Midbrain (tissue), 1 donor: Measurements from ENCODE around the gene SLAMF7.
"Not testable (repeated sequence)": the region's sequence is repeated elsewhere in the genome, so short reads cannot be mapped to it uniquely, and the experiment has no call there.

Experiments
- DNase-seq: peaks from one replicate; lab custom pipeline; 2025; lab: John Stamatoyannopoulos, UW

Gene SLAMF7

DNA sequence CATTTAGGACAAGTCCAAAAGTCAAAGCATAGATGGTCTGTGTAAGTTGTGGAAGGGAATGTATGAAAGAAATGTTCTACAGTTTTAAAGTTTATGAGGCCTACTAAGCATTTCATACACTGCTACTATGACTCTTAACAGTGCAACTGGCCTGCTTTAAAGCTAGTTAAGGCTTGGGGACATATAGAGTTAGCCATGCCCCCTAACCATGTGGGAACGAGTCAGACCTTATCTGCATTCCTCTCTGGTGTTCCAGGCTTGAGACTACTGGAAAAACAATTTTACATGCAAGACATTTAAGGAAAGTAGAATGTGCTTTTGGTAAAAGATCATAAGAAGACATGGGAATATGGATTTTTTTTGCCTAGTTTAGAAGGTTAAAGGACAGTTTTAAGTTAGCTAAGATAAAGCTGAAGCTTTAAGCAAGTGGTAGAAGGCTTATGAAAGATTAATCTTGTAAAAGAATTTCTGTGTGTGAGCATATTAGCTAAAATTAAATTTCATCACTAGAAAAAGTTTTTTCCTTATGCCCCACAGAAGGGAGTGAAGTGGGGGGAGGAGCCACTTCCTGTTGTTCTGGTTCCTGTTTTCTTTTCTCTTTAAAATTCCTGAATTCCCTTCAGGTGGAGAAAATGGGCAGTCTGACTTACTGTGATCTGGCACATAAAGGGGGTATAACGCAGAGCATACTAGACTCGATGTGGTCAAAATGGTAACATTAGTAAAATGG lies 18.5 kb upstream of the SLAMF7 start:
- DNase-seq = no peak

DNA sequence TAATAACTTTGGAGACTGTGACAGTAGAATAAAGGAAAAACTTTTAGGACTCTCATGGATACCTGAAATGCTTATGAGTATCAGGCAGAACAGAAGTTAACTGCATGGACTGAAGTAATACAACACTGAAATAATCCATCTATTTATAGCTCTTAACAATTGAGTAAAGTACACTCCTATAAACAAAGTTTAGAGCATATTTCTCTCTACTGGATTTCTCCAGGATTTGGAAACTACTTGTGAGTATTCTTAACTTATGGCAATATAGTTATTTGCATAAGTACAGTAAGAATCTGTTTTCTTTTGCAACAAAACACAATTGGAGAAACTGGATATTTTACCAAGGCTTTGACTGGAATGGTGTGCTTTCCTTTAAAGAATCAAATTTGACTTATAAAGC lies 17.6 kb upstream of the SLAMF7 start:
- no peak for DNase-seq

DNA sequence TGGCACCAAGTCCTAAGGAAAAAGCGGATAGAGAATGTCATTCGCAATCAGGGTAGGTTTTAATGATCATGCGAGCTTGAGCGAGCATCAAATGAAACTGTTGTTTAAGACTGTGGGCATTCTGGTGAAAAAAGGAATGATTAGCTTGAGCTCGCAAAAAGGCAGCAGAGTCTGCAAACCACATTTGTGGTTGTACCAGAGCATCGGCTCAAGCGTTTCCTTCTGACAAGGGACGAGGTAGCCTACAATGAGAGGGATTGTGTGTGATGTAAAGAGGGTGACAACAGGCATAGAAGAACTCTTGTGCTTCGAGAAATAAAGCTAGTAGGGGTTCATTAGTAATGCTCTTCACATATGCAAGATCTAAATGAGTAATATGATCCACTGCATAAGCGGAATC lies 16.3 kb upstream of the SLAMF7 start:
- DNase-seq = no peak

DNA sequence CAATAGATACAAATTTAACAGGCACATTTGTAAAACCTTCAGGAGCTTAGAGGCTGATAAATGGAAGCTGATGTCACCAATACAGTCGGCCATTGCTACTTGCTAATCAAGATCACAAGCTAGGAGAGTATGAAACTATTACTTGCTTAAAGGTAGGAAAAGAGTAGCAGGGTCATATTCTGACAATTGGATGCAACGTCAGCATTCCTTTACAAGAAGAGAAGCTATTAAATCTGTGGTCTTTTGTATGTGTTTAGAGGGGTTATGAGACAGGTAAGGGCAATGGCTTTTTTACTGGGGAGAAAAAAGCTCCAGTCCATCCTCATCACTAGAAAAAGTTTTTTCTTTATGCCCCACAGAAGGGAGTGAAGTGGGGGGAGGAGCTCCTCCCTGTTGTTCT lies 15.7 kb upstream of the SLAMF7 start:
- no peak for DNase-seq

DNA sequence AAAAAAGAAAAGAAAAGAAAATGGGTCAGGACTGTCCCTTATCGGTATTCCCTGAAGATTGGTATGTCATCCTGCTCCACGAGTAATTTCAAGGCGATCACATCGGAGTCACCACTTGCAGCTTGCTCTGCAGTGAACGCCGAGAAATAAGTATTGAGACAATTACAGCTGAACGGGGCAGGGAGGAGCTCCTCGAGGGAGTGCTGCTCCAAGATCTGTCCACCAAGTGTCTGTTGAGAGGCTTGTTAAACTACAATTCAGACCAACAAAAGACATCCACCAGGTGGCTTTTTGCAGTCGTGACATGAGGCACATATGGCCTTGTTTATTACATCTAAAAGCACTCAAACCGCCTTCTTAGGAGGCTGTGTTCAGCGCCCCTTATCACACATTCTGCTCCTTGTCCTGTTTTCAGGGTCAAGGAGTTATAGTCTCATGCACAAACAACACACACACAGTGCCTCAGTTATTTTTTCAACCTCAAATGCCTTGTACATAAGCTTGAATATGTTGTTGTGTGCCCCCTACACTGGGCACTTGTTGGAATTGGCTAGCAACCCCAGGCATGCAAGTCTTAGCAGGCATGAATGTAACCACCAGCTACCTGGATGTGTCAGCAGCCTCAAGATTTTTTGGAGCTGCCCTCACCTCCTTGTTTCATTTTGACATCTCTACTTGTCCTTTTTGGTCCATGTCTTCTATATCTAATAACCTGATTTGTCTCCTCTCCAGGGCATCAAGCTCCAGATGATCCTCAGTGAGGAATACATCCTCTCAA lies 14.4 kb upstream of the SLAMF7 start:
- no peak for DNase-seq

DNA sequence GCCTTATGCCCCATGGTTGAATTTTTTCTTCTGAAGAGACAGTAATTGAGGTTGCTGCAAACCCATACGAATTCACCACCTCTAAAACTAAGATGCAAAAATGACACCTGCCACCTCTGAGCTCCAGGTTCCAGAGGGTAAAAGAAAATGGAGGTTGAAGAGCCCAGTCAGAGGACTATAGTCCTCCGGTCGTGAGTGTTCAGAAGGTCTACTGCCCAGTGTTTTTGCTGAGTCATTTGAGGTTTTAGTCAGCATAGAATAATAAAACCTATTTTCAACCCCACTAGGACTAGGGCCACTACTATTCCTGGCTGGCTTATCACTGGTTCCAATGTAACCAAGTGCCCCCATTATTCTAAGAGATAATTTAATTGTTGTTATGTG lies 12.9 kb upstream of the SLAMF7 start:
- DNase-seq = no peak

DNA sequence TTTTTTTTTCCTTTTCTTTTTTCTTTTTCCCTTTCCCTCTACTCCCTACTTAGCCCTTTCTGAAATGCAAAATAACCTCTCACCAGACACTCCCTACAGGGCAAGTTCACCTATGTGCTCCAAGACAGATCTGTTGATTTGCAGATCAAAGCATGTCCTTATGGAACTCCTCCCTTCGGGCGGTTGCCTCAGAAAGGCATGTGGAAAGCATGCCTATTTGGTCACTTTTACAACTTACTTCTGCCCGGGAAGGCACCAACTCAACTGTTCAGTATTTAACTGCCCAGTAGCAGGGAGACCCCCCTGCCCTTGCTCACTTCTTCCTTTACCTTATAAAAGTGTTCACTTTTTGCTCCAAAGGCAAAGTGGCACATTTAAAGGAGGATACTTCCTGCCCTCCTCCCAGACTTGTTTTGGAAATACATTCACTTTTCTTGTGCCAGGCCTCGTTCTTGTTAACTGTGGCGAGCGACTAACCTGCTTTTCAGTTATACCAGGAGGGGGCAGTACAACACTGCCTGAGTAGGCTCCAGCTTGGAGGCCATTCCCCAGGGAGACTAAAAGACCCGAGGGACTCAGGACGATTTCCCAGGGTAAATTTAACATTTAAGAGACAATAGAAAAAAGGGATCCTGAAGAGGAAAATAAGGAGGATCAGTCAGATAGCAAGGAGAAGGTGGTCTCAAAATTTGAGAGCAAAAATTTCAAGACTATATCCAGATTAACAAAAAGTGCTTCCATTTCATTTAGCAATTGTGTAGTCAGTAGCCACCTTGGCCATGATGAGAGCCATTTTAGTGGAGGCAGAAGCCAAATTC lies 12.3 kb upstream of the SLAMF7 start:
- peak; percentile 66 for DNase-seq

DNA sequence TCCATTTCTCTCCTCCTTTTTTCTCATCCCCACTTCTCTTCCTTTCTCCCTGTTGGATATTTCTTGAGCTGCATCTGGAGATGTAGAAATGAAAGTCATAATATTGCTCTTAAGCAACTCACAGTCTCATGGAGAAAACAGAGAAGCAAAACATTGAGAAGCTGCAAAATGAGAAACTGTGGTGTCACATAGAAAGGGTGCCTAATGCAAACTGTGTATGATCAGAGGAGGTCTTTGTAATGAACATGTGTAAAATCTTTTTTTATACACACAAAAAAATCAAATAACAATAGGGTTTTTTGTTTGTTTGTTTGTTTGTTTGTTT lies 11.8 kb upstream of the SLAMF7 start:
- DNase-seq = no peak

DNA sequence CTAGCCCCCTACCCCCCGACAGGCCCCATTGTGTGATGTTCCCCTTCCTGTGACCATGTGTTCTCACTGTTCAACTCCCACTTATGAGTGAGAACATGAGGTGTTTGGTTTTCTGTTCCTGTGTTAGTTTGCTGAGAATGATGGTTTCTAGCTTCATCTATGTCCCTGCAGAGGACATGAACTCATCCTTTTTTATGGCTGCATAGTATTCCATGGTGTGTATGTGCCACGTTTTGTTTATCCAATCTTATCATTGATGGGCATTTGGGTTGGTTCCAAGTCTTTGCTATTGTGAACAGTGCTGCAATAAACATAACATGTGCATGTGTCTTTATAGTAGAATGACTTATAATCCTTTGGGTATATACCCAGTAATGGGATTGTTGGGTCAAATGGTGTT lies 7.5 kb upstream of the SLAMF7 start:
- DNase-seq = not testable (repeated sequence)

DNA sequence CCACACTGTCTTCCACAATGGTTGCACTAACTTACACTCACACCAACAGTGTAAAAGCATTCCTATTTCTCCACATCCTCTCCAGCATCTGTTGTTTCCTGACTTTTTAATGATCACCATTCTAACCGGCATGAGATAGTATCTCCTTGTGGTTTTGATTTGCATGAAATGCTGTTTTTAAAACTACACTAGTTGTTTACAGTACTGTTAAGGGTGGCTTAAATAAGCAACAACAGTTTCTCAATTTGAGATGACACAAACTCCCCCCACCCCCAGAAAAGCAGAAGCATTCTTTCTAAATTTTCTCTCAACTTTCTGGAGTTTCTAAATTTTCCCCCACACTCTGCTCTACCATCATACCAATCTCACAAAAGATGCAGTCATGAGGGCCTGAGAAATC lies 7.1 kb upstream of the SLAMF7 start:
- no peak for DNase-seq

DNA sequence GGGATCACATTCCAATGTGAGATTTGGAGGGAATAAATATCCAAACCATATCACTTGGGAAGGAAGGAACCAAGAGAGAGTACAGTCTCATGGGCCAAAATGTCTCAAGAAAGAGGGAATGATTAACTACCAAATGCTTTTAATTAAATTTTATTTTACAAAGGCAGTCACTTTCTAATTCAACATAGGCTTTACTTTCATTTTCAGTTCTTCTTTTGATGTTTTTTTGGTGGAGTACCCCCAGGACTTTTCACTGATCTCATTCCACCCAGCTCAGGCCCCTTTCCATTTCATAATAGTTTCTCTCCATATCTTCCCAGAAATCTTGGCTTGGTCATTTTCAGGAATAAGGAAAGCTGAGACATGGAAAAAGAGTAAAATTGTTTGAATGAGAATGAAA lies 5.1 kb upstream of the SLAMF7 start:
- DNase-seq = no peak

DNA sequence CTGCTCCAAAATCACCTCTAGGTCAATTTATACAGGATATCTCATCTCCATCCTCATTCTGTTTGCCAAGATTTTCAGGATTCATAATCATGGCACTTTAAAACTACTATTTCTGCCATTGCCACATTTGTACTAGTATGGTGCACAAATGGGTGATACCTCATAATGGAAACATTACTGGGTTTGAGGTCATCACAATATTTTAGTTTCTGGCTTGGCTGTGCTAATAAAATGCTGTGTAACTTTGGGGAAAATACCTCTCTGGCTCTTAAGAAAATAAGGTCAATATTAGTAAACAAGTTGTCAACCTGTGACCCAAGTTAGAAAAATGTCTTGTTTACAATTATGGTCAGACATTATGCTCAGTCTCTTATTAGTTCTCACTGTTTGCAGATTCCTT lies 4.7 kb upstream of the SLAMF7 start:
- no peak for DNase-seq

DNA sequence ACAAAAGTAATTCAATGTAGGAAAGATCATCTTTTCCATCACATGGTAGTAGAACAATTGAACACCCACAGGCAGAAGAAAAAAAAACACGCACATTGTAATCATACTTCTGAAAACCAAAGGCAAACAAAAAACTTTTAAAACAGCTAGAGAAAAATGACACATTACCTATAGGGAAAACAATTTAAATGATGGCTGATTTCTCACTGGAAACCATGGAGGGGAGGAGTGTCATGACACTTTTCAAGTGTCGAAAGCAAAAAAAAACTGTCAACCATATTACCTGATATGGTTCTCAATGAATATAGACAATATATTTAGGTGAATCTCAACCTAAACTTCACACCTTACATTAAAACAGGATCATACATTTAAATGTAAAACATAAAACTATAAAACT lies 776 bp upstream of the SLAMF7 start:
- DNase-seq = no peak

DNA sequence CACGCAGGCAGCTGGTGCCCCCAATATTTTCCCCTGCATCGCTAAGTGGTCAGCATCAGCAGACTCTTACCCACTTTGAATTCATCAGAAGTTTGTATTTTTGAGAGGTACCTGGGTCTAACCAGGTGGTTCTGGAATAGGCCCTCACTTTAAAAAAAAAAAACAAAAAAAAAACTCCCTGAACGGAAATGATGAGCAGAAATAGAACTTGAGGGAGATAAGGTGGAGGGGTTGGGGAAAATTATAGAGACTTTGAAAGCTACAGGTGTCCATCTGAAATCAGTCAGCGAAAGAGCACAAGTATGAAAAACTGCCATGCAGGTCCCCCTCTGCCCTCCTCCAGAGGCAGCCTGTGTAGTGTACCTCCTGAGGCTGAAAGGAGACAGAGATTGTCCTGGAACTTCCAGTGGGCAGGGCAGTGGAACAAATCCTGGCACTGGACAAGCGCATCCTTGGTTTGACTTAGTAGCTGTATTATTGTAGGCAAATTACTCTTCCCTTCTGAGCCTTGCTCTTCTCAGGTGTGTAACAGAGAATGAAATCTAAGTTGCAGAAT lies 1.2 kb downstream of the SLAMF7 start:
- DNase-seq = no peak

DNA sequence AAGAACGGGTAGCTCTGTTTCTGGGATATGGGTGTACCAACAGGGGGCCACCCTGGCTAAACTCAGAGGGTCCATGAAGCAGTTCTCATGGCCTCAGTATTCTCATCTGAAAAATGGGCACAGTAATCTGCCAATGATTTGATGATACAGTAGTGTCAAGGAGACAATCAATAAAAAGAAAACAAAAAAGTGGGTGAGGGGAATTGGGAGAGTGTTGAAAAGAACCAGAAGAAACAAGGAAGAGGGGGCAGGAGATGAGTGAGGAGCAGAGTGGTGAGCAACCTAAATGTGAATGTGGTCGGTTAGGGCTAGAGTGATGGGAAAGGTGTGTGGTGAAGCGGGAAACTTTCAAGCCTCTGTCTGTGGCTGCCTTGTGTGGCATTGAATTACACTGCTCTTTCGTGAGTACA lies 2.0 kb downstream of the SLAMF7 start:
- DNase-seq = no peak

DNA sequence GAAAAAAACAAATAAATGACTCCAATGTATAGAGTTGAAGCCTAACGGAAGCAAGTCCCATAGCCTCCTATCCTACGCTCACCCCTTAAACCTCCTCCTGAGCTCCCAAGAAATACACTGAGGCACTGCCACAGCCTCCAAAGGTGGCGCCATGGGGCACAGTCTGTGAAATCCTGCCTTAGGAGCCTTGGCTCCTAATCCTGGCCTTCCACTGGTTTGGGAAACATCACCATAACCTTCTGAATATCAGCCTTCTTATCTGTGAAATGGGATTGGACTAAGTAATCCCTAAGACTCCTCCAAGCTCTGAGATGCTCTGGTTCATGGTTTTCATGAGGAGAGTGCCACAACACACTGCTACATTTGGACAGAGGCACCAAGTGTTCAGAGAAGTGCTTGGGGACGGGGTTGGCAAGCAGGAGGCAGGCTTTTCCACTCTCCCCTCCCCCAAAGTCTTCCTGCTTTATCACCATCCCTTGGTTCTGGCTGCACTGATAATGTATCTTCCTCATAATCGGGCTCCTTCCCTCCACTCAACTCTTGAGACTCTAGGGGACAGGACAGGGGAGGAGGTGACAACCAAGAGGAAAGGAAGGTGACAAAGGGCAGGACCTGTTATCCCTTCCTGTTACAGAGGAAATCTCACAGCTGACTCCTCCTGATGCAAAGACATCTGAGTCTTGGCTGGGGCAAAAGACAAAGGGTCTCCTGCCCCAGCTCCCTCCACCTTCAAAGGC lies 2.7 kb downstream of the SLAMF7 start:
- no peak for DNase-seq

DNA sequence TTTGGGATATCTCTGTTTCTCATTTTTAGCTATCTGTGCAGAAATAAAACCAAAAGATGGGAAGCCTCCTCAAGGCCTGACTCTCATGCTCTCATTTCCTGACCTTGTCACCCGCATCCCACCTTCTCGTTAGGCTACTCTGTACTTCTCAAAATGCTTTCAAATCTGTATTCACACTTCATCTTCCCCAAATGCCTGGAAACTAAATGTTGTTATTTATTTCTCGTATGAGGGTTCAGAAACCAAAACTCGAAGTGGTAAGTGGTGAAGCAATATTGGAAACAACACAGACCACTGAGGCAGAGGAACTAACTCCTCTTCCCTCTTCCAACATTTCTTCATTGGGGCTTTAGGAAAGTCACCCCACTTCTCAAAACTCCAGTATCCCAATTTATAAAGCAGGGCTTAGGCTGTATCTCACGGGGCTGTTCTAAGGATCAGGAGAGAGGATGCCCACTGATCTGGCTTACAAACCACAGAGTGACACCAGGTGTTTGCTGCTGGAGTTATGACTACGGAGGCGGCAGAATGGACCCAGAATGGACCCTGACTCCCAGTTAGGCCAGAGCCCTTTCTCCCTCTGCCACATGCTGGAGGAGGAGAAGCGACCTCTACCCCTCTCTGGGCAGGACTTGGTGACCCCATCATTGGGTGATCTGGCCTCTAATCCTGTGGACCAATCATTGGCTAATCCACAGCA lies 3.5 kb downstream of the SLAMF7 start:
- no peak for DNase-seq

DNA sequence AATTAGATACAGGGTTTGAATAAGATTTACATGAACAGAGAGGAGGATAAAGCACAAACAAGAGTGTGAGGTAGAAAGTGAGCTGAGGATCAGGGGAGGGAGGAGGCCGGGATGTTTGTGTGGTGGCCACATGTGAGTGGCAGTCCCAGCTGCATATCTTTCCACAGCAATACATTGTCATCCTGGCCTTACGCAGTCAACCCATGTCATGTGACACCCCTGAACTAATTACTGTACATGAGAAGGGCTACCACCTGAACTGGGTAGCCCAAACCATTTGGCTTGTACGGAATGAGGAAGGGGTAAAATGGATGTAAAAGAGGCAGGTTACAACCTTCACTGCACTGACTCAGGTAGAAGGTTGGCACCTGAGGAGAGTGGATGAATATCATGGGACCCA lies 4.2 kb downstream of the SLAMF7 start:
- DNase-seq = no peak

DNA sequence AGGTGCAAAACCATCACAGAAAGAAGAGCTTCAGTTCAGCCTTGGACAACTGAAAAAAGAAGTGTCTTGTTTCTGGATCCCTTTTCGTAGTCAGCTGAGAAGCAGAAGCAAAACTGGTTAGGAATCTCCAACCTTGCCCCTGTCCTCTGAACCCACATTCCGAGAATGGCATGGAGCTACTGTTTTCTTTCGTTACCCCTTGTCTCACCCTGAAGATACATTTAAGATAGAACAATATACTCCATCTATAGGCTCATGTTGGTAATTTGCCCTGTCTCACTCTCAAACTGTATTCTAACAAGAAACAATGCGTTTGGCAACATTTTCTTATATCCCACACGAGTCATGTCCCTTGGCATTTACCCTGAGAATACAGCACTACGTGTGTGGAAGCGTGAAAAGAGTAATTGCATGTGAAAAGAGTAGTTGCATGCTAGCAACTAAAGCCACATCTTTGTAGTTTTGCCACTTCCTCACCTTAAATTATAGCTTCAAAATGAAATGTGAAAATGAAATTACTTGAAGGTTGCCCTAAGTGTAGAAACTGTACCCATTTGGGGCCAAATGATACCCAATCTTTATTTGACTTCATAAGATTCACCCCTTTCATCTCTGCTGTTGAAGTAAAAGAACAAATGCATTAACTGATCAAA lies 5.3 kb downstream of the SLAMF7 start:
- DNase-seq = no peak

DNA sequence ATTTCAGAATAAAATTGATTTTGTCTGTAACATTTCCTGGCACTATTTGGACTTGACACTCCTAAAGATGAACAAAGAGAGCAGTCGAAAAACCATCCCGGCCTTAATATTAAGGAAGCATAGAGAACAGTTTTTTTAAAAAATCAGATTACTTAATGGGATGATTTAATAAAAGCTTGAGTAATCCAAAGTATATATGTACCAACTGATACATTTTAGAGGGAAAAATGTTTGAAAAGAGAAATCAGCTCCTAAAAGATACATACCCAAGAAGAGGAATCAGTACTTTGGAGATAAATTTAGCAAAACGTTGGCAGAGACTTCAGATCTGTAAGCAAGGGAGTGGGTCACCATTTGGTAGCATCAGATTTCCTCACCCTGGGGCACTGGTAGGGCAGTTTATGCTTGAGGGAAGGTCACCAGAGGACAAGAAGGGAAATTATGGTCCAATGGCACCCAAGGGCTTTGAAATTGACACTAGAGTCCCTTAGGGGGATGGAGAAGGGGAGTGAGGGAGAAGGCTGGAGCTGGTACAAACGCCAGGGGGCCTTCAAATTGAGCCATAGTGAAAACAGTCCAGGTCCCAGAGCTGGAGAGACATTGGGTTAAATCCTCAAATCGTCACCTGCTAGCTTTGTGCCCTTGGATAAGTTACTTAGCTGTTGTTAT lies 5.9 kb downstream of the SLAMF7 start:
- DNase-seq = no peak
